K562 treated with DMSO at 1 percent for 4 hours (cell line): ENCODE data around the gene TFR2. TPM values are rescaled to one million over a fixed set of nuclear protein-coding genes. Genes with fewer than 3 reads are reported as not detected.

ENCODE experiments used
- total RNA-seq: library from RNA; unstranded; fragments of 300-600 nt; gene quantifications from 2 replicates; pipeline ENCODE4 v1.2.3, GENCODE V29; 2022; ENCODE audit not compliant: insufficient read depth

TFR2 gene
- total RNA-seq = 95.8 and 146 TPM in 2 replicates

GRCh38 chr7:100641463-100641859 lies at the start of gene TFR2:
TSS of gene TFR2 (minus strand) at chr7:100641552. CDS start at chr7:100641509, 43 bp downstream.

GRCh38 chr7:100673302-100673941 lies 32.1 kb upstream of the TFR2 start, which contains the start of gene GNB2:
TSS of gene GNB2 (plus strand) at chr7:100673740. CDS start at chr7:100676266, 2,526 bp downstream.

GRCh38 chr7:100655908-100656674 lies 14.7 kb upstream of the TFR2 start, which contains the start of gene ACTL6B:
TSS of gene ACTL6B (minus strand) at chr7:100656448. CDS start at chr7:100656354, 94 bp downstream.

DNA sequence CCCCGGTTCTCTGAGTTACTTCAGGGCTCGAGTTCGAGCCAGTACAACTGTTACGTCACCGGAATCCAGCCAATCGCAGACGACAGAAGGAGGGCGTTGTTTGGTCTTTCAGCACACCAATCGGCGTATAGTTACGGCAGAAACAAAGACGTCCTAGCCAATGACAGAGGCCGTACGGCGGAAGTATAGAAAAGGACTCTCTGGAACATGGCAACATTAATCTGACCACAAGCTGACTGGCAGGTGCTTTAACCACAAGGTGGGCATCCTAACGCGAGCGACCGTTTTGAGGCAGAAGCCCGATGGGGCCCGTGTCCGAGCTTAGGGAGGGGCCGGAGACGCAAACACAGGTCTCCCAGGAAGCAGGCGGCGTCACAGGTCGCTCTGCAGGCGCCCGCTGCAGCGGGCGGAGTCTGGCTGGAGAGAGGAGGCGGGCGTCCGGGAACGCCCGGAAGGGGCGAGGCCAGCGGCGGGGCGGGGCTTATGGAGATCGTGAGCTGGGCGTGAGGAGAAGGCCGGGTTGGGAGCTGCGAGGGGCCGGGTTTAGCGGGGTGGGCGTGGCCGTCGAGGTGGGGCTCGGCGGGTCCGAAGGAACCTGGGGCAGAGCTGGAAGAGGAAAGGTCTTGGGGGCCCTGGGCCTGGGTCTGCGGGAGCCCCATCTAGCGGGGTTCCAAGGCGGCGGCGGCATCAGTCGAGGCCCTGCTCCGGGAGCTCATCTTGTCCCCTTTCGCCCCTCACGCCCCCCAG lies 29.2 kb downstream of the TFR2 start, which contains the start of gene MOSPD3:
TSS of gene MOSPD3 (plus strand) at position 558 of the 747 bp plus-strand sequence. CDS start 252 bp downstream, outside the sequence.

DNA sequence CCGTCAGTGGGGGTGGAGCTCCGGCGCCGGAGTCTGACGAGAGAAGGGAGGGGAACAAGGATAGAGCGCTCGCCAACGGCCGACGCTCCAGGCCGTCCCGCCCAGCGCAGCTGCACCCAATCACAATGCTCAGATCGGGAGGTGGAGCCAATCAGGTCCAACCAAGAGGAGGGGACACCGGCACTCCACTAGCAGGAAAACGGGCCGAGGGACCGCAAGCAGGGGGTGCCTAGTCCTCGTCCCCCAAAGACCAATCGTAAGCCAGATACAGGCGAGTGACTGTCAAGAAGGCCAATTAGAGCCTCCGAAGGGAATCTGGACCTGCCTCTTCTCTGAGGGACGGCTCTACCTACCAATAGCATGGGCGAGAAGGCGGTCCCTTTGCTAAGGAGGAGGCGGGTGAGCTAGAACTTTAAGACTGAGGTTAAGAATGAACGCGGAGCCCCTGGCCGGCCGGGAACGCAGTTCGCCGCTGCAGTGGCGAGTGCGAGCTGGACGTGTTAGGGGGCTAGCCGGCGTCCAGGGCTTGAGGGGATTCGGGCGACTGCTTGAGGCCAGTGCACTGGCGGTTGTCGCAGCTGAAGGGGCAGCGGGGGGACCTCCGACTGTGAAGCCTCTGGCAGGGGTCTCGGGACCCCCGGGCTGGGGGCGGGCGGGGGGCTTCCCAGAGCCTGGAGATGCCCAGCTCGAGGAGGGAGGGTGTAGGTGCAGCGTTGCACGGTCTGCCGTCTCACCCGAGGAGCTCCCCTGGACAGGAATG lies 54.9 kb downstream of the TFR2 start, which contains the start of gene FBXO24:
TSS of gene FBXO24 (plus strand) at position 63 of the 760 bp plus-strand sequence. CDS start at position 361, 298 bp downstream.

DNA sequence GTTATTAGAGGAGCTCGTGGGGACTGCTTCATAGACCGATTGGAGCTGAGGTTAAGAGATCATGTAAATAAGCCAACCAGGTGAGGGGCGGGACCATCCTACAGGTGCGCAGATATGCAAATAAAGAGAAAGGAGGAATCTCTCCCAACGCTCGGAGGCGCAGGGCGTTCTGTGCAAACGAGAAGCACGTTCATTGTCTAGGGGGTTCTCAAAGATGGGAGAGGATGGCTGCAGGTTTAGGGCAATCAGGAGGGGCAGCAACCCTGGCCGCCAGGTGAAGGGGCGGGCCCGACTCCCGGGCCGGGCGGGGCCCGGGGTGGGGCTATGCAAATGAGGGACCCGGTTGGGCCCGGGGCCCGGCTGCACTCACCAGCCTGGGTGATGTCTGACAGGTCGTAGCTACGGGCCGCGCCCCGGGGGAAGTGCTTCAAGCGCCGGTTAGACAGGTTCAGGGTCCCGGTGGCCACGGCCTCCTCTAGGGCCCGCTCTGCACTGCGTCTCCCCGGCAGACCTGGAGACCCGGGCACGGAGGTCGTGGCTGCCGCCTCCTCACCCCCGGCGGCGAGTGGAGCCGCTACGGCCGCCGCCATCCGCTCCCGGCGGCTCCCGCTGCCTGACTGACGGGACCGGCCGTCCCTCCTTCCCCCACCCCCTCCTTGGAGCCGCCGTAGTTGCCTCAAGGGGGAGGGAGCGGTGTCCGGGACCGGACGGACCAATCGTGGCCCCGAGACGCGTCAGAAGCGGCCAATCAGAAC lies 55.7 kb downstream of the TFR2 start, which contains the start of gene LRCH4:
TSS of gene LRCH4 (minus strand) at position 619 of the 755 bp plus-strand sequence. CDS start at position 590, 29 bp downstream.

DNA sequence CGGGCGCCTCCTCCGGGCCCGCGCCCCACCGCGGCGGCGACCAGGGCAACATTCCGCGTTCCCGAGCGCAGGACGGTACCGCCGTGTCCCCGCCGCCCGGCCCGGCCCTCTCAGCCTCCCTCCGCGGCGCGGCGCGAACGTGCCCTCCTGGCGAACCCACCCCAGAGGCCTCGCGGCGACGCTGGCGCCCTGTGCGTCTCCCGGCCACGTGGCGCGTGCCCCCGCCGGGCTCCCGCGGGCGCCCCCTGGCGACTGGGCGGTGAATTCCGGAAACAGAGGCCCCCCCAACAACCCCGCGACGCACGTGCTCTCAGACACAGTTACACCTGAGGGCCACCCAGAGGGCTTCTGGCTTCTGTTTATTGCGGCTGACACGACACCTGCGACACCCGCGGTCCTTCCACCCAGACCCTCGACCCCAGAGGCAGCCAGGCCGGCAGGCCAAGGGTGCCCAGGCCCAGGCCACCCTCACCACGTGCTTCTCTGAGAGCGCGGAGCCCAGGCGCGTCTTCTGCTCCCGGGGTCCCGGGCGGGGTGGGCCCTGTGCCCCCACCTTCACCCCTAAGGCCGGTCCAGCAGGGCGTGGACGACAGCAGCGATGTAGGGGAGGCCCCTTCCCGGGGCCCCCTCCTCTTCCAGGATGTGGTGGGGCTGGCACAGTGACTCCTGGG lies 67.5 kb downstream of the TFR2 start, which contains the start of gene SAP25:
TSS of gene SAP25 (minus strand) at position 210 of the 671 bp plus-strand sequence. CDS start at position 52, 158 bp downstream.

Other genes with a start within 250 kb of the TFR2 start
- gene ZCWPW1, start 212.8 kb downstream of the TFR2 start, total RNA-seq = 2.4 and 5.1 TPM in 2 replicates
- gene MEPCE, start 211.7 kb downstream of the TFR2 start, total RNA-seq = 71.3 and 78.0 TPM in 2 replicates
- gene PPP1R35, start 205.1 kb downstream of the TFR2 start, total RNA-seq = 93.1 and 101 TPM in 2 replicates
- 2.3 and 3.3 TPM in 2 replicates for gene SPACDR, start 177.3 kb downstream of the TFR2 start, total RNA-seq
- gene TSC22D4, start 162.3 kb downstream of the TFR2 start, total RNA-seq = 114 and 119 TPM in 2 replicates
- 0.74 and 0.88 TPM in 2 replicates for gene NYAP1, start 157.6 kb downstream of the TFR2 start, total RNA-seq
- gene AGFG2, start 102.3 kb downstream of the TFR2 start, total RNA-seq = 13.6 and 22.2 TPM in 2 replicates
- 11.0 and 16.3 TPM in 2 replicates for gene SAP25, start 67.7 kb downstream of the TFR2 start, total RNA-seq
- gene LRCH4, start 55.4 kb downstream of the TFR2 start, total RNA-seq = 68.5 and 72.5 TPM in 2 replicates
- gene FBXO24, start 55.2 kb downstream of the TFR2 start, total RNA-seq = 0.89 TPM in 1 of 2 replicates, not detected in the other
- 13.3 and 15.8 TPM in 2 replicates for gene PCOLCE, start 39.2 kb downstream of the TFR2 start, total RNA-seq
- 33.2 and 34.1 TPM in 2 replicates for gene MOSPD3, start 29.0 kb downstream of the TFR2 start, total RNA-seq
- gene ACTL6B, start 14.9 kb upstream of the TFR2 start, total RNA-seq = not detected in 2 replicates
- 528 and 530 TPM in 2 replicates for gene GNB2, start 32.2 kb upstream of the TFR2 start, total RNA-seq
- 23.8 and 26.5 TPM in 2 replicates for gene GIGYF1, start 52.7 kb upstream of the TFR2 start, total RNA-seq
- gene POP7, start 64.6 kb upstream of the TFR2 start, total RNA-seq = 71.9 and 86.3 TPM in 2 replicates
- gene EPO, start 78.9 kb upstream of the TFR2 start, total RNA-seq = not detected in 2 replicates
- gene ZAN, start 92.0 kb upstream of the TFR2 start, total RNA-seq = not detected in 2 replicates
- gene EPHB4, start 186.0 kb upstream of the TFR2 start, total RNA-seq = 26.9 and 39.6 TPM in 2 replicates
- gene SLC12A9, start 211.2 kb upstream of the TFR2 start, total RNA-seq = 14.5 and 16.4 TPM in 2 replicates
- gene TRIP6, start 225.8 kb upstream of the TFR2 start, total RNA-seq = 86.6 and 86.7 TPM in 2 replicates
- 84.8 and 130 TPM in 2 replicates for gene SRRT, start 233.6 kb upstream of the TFR2 start, total RNA-seq
- gene UFSP1, start 248.2 kb upstream of the TFR2 start, total RNA-seq = not detected in 2 replicates